GM10248 (cell line): ENCODE data around the gene VAMP2.

Source experiments
- CTCF ChIA-PET: fragments of 300-600 bp; sonication (Branson Sonifier 250); formaldehyde crosslinking; extraction: SDS; loops from one replicate; lab custom pipeline; 2021; ENCODE audit warnings: antibody characterized with exemption; lab: Yijun Ruan, JAX
- POLR2A ChIA-PET: fragments of 350-650 bp; sonication (Branson Sonifier 250); formaldehyde crosslinking; extraction: SDS; loops from one replicate; lab custom pipeline; 2020; ENCODE audit warnings: antibody characterized with exemption; lab: Yijun Ruan, JAX
- DNase-seq: peaks from one replicate; pipeline ENCODE4 v3.0.0; 2012; ENCODE audit errors: extremely low spot score
- TF ChIP-seq, protein P1 (sequence below): IDR thresholded peaks from 2 replicates; pipeline ENCODE4 v1.5.1; 2012; ENCODE audit warnings: mild to moderate bottlenecking, low read depth; ENCODE audit errors: extremely low read depth, missing control alignments, control extremely low read depth

VAMP2 gene, protein sequence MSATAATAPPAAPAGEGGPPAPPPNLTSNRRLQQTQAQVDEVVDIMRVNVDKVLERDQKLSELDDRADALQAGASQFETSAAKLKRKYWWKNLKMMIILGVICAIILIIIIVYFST

DNA sequence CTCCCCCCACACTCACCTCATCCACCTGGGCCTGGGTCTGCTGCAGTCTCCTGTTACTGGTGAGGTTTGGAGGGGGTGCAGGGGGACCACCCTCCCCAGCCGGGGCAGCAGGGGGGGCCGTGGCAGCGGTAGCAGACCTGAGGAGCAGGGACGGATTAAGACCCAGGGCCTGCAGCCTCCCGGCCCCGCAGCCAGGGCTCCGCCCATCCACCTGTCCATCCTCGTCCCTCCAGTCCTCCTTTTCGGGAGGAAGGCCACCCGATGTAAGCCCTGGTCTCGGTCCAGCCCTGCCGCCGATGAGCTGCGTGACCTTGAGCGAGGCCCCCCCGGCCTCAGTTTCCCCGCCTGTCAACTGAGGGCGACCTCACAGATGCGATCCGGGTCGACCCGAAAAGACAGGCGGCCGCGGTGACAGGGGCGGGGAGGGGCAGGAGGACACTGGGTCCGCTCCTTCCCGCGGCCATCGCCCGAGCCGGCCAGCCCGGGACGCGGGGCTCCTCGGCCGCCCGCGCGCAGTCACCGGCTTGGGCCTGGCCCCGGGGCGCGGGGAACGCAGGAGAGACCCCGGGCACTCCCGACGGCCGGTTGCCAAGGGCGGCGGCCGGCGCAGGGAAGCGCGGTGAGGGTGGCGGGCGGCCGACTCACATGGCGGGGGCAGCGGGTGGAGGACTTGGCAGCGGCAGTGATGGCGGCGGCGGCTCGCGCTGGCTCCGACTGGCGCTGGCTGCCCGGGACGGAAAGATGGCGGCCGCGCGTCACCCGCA lies at the start of gene VAMP2:
TSS of gene VAMP2 (minus strand) at position 716 of the 764 bp plus-strand sequence. CDS start at position 647, 69 bp downstream.
- TF ChIP-seq, protein P1, sequence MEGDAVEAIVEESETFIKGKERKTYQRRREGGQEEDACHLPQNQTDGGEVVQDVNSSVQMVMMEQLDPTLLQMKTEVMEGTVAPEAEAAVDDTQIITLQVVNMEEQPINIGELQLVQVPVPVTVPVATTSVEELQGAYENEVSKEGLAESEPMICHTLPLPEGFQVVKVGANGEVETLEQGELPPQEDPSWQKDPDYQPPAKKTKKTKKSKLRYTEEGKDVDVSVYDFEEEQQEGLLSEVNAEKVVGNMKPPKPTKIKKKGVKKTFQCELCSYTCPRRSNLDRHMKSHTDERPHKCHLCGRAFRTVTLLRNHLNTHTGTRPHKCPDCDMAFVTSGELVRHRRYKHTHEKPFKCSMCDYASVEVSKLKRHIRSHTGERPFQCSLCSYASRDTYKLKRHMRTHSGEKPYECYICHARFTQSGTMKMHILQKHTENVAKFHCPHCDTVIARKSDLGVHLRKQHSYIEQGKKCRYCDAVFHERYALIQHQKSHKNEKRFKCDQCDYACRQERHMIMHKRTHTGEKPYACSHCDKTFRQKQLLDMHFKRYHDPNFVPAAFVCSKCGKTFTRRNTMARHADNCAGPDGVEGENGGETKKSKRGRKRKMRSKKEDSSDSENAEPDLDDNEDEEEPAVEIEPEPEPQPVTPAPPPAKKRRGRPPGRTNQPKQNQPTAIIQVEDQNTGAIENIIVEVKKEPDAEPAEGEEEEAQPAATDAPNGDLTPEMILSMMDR, result no peak
- peak; percentile 81 for DNase-seq
- ChIA-PET POLR2A (interaction anchor here (2.2 kb wide), 1 partner anchor 10 kb away, joined by 16 read pairs; no protein-coding TSS in a partner anchor), CTCF (interaction anchor here (1.9 kb wide), 1 partner anchor 42 kb away, joined by 4 read pairs; no protein-coding TSS in a partner anchor)

DNA sequence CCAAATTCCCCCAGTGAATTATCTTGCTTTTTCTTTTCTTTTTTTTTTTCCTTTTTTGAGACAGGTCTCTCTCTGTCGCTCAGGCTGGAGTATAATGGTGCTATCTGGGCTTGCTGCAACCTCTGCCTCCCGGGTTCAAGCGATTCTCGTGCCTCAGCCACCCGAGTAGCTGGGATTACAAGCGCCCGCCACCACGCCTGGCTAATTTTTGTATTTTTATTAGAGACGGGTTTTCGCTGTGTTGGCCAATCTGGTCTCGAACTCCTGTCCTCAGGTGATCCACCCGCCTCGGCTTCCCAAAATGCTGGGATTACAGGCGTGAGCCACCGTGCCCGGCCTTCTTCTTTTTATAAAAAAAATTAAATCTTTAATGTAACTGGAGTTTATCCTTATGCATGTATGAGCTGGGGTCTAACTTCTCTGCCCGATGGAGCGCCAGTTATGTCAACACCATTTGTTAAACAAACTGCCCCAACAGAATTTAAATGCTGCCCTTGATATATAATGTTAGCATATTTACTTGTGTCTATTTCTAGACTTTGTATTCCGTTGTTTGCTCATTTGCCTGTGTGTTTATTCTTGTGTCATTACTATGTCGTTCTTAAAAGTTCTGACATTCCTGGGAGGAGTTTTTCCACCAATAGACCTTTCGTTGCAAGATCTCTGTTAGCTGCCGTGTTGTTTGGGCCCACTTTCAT lies 48.2 kb upstream of the VAMP2 start:
- no peak for DNase-seq
- CTCF ChIA-PET, result interaction anchor here (1.0 to 4.2 kb wide), 5 partner anchors 8 to 34 kb away, joined by 3 to 18 read pairs (median 5); no protein-coding TSS in a partner anchor
- POLR2A ChIA-PET, result interaction anchor here (0.7 to 2.0 kb wide), 7 partner anchors 9 to 73 kb away, joined by 3 to 18 read pairs (median 6); partner anchors contain the start of gene BORCS6
- TF ChIP-seq, protein P1, result no peak

DNA sequence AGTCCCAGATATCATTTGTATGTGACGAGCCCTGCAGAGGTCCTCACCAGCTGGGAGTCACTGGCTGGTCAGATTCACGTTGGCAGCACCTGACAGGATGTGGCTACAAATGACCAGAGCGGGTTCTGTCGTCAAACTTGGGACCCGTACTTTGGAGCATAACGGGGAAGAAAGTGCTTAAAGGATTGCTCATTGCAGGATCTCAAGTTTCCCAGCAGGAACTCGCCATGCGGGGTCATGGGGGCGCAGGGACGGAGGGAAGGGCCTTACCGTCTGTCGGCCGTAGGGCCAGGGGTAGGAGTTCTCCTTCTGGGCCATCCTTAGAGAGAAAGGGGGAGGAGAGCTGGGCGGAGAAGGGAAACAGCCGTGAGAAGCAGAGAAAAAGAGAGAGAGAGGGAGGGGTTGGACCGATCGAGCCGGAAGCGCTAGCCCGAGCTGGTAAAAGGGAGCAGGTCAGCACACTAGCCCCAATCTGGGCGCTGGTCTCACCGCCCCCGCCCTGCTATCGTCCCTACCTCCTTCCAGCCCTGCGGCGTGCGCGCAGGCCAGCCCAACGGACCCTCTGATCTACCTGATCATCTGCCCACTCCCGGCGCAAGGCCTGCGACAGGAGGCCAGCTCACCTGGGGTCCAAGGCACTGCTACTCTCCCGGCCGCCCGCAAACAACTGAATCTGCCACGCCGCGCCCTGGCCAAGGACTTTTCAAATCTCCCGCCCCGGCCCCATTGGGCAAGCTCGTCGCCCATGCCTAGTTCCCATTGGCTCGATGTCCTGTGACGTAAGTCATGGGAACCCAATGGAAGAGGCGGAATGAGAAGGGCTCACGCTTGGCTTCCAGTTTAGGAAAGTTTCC lies 47.4 kb upstream of the VAMP2 start, which contains the start of gene AURKB:
TSS of gene AURKB (minus strand) at position 669 of the 854 bp plus-strand sequence. CDS start at position 318, 351 bp downstream.
- CTCF ChIA-PET, result interaction anchor here (1.0 to 4.2 kb wide), 7 partner anchors 9 to 34 kb away, joined by 3 to 18 read pairs (median 4); partner anchors contain the start of gene BORCS6
- DNase-seq, result peak; percentile 96
- TF ChIP-seq, protein P1, result no peak
- POLR2A ChIA-PET, result interaction anchor here (0.7 to 2.0 kb wide), 9 partner anchors 8 to 73 kb away, joined by 3 to 18 read pairs (median 5); partner anchors contain the start of gene BORCS6

DNA sequence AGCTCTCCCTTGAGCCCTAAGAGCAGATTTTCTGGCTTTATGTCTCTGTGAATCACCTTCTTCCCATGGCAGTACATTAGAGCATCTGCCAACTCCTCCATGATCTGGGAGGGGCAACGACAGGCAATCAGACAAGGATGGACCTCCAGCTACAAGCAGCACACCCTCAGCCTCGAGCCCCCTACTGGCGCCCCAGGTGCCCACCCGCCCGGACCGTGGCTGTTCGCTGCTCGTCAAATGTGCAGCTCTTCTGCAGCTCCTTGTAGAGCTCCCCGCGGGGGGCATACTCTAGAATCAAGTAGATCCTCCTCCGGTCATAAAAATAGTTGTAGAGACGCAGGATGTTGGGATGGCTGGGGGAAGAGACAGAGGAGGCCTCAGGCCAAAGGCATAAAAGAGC lies 43.8 kb upstream of the VAMP2 start:
- POLR2A ChIA-PET, result no interaction called here
- CTCF ChIA-PET, result interaction anchor here (0.9 to 1.2 kb wide), 2 partner anchors 15 to 85 kb away, joined by 3 read pairs; no protein-coding TSS in a partner anchor
- TF ChIP-seq, protein P1, result no peak
- DNase-seq, result no peak

DNA sequence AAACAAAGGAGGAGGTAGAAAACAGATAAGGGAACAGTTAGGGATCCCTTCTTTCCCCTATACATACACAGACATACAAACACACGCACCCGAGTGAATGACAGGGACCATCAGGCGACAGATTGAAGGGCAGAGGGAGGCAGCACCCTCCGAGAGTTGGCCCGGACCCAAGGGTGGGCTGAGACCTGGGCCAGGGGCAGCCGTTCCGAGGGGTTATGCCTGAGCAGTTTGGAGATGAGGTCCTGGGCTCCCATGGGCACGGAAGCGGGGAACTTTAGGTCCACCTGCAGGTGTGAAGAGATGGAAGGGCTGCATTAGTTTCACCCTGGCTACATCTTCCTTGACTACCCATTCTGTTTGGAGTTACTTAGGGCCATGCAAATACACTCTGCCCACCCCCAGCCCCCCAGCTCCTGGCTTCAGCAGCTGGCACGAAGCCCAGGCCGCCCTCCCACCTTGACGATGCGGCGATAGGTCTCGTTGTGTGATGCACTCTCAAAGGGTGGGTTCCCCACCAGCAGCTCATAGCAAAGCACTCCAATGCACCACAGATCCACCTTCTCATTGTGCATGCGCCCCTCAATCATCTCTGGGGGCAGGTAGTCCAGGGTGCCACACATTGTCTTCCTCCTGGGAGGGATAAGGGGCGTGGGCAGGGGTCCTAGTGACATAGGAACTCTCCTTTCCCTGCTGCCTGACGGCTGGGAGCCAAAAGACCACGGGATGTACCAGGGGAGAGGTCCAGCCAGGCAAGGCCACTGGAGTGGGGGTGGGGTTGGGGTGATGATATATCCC lies 42.2 kb upstream of the VAMP2 start:
- TF ChIP-seq, protein P1, result no peak

More for the DNA sequence above, 42.2 kb upstream of the VAMP2 start:
- POLR2A ChIA-PET, result interaction anchor here (0.6 kb wide), 1 partner anchor 171 kb away, joined by 3 read pairs; no protein-coding TSS in a partner anchor
- CTCF ChIA-PET, result interaction anchor here (1.0 to 1.1 kb wide), 2 partner anchors 11 to 15 kb away, joined by 3 read pairs; partner anchors contain the start of gene BORCS6
- no peak for DNase-seq
